G401 (cell line): ENCODE measurements around the gene EML1. TPM values are rescaled to one million over a fixed set of nuclear protein-coding genes. Genes with fewer than 3 reads are reported as not detected.
A peak's percentile ranks its signal among the peaks of the same experiment; 100 is the strongest.
"Not testable (repeated sequence)": the region's sequence is repeated elsewhere in the genome, so short reads cannot be mapped to it uniquely, and the experiment has no call there.

Source experiments
- DNase-seq: peaks from one replicate; pipeline ENCODE4 v3.0.0-alpha.2; 2015; ENCODE audit warnings: low spot score
- in situ Hi-C: cut with HindIII; loops from 2 replicates; pipeline ENCODE4 v1.10.0; 2016; ENCODE audit warnings: low sequenced_read_pairs, mixed read lengths
- total RNA-seq: library from RNA; depleted of rRNA; stranded (reverse); fragments of >200 nt; shearing (Covaris generic); gene quantifications from 2 replicates; pipeline ENCODE4 v1.2.3, GENCODE V29; 2014

The EML1 gene
- total RNA-seq, 1 experiment from 2014 or later: 19.2 TPM

DNA sequence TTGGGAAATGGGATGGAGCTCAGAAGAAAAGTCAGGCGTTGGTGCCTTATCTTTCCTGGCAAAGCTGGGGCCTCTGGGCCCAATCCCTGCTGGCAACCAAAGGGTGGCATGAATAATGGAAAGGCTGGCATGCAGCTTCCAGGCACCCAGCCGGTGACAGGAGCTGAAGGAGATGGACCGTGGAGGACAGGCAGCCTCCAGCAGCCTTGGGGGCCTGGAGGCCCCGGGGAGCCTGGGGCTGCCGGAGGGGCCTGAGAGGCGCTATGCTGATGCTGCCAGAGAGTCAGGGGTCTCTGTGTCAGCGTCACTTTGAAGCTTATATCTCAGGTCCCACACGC is 38.2 kb upstream of the EML1 start:
- in situ Hi-C loops: no loop called here
- DNase-seq: no peak

DNA sequence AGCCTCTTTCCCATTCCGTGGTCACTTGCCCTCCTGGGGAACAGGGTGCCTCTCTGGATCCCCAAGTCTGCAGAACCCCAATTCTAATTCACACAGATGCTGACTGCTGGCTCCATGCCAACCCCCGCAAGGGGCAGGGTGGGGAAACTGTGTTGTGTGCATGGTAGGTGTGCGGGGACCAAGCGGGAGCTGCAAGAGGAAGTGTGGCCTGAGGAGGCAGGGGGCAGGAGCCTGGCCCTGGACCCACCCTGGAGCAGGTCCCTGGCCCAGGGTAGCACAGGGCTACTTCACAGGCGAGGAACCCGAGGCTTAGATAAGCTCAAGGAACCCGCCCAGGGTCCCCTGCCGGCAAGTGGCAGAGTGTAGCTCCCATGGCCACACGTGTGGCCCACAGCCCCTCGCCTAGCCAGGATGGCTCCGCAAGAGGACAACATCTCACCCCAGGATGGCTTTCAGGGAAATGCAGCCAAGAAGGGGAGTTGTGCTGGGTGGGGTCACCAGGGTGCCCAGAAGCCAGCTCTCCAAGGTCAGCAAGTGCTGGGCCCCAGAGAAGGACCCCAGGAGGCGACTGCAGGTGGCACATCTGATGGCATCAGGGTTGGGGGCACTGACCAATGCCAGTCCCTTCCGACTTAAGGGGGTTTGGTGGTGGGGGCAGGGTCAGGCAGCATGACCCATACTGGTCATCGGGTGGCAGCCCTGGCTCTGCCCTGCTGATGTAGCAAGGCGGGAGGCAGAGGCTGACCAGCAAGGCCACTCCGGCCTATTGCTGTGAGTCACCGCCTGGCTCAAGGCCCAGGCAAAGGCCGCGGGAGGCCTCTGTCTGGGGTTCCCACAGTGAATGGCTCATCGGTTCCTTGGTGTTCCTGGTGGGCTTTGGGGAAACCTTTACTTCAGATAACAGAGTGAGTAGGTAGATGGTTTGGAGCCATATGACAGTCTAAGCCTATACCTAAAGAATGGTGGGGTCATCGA is 37.3 kb upstream of the EML1 start:
- in situ Hi-C loops: no loop called here
- DNase-seq: peak; percentile 10

- in situ Hi-C loops: no loop called here
- DNase-seq: no peak
Measured at GRCh38 chr14:99756796-99757195, 36.4 kb upstream of the EML1 start.

DNA sequence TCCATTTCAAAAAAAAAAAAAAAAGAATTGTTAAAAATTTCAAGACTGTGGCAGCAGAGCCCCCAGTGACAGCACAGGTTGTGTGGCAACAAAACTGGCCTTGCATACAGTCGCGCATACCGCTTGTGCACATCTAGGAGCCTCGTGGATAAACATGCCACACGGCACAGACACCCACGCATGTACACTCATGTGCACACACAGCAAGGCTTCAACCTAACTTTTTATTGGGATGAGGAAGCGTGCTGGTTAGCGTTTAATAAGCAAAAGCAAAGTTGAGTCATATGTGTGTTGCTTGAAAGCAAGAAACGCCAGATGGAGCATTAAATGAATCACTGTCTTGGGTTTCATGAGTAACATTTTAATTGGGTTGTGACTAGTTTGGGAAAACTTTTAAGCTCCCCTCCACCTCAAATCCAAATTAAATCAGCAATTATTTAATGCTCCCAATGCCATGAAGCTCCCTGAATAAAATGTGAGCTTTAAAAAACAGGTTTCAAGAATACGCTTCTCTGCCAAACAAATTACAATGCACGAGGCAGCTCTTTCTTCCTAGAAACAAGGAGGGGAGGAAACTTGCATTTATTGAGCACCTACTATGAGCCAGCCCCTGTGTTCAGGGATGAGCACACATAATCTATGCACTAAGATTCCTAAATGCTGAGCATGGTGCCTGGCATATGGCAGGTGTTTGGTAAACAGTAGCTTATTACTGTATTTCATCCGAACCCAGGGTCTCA is 35.7 kb upstream of the EML1 start:
- in situ Hi-C loops: no loop called here
- DNase-seq: no peak

DNA sequence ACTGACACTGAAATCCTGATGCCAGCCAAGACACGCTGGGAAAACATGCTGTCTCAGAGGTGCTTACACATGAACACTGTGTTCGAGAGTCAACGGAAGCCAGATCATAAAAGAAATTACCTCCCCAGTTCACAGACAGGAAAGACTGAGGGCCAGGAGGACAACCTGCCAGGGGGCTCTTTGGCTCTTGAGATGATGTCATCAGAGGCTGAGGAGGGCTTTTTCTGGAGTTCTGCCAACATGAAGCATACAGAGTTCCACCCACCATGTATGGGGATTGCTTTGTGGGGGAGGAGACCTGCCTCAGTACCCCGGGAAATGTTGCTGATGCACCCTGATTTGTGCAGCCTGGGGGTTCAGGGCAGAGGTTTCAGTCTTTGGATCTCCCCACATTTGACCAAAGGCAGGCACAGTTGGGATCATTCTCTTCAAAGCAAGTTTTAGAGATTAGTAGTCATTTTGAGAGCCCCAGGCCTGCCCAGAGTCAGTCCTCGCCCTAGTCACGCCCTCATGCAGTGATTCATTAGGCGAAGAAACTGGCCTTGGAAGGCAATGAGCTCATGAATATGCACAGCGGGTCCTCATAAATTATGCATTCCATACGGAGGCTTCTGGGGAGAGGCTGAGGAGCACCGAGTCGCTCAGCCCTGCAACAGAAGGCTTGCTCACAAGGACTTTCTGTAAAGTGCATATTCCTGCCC is 34.9 kb upstream of the EML1 start:
- DNase-seq: no peak
- in situ Hi-C loops: no loop called here

DNA sequence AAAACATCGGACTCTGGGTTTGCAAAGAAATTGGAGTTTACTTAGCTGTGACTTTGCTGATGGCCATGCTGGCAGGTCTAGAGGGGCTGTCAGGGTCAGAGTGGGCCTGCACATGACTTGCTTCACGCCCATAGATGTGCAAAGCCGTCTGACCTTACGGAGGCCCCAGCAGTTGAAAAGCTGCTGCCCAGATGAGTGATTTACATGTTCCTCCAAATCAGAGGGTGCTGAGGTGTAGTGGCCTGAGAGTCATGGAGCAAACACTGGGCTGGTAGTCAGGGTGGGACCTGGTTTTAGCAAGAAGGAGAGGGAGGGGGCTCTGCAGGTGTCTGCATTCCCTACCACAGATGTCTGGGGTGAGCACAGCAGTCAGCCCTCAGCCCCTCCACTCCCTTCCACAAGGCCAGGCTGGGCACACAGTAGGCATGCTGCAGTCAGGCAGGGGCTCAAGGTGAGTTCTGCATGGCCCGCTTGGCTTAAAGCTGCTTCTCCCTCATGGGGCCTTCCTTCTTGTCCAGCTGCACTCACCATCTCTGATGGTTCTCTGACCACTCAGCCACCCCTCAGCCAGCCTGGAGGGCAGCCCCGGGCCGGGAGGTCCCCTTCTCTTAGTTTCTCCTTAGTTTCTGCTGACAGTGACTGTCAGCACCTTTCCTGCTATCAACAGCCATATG is 34.2 kb upstream of the EML1 start:
- in situ Hi-C loops: no loop called here
- no peak for DNase-seq

- no peak for DNase-seq
- in situ Hi-C loops: no loop called here
Measured at GRCh38 chr14:99759546-99759925, 33.7 kb upstream of the EML1 start.

GRCh38 chr14:99760817-99761216 is 32.4 kb upstream of the EML1 start:
- in situ Hi-C loops: no loop called here
- DNase-seq: no peak

DNA sequence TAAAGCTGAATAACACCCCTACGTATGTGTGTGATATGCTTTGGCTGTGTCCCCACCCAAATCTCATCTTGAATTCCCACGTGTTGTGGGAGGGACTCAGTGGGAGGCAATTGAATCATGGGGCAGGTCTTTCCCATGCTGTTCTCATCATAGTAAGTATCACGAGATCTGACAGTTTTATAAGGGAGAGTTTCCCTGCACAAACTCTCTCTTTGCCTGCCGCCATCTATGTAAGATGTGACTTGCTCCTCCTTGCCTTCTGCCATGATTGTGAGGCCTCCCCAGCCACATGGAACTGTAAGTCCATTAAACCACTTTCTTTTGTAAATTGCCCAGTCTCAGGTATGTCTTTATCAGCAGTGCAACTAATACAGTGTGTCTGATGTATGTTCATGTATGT is 30.3 kb upstream of the EML1 start:
- DNase-seq, in situ Hi-C loops: not testable (repeated sequence)

GRCh38 chr14:99763527-99764221 is 29.5 kb upstream of the EML1 start:
- in situ Hi-C loops: no loop called here
- DNase-seq: no peak

DNA sequence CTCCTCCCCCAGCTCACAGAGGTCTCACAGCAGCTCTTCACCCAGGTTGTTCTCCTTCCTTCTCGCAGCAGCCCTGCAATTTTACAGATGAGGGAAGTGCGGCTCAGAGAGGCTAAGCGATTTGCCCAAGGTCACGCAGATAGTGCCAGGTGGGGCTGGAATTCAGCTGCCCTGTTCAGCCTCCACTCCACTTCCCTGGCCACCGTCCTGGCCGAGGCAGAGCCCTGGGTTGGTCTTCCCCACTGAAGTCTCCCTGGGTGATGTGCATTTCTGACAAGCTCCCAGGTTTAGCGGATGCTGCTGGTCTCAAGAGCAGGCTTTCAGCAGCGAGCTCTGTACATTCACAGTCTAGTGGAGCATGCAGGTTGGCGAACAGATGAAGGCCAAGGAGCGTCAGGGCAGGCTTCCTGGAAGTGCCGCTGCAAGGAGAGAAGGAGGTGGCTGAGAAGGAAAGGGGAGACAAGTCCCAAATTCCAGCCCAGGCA is 28.9 kb upstream of the EML1 start:
- in situ Hi-C loops: no loop called here
- DNase-seq: no peak

DNA sequence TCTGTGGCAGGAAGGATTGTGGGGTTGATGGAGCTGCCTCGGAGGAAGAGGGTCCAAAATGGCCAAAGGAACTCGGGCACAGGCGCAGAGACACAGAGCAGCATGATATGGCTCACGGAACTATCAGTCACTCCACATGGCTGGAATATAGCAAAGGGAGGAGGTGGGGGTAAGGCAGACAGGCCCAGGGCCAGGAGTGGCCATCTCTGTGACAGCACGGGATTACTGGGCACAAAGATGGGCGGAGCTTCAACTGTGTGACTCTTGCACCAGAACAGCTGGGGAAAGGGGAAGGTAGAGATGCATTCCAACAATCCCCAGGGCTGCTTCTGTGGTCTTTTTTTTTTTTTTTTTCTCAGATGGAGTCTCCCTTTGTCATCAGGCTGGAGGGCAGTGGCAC is 24.8 kb upstream of the EML1 start:
- DNase-seq: no peak
- in situ Hi-C loops: no loop called here

DNA sequence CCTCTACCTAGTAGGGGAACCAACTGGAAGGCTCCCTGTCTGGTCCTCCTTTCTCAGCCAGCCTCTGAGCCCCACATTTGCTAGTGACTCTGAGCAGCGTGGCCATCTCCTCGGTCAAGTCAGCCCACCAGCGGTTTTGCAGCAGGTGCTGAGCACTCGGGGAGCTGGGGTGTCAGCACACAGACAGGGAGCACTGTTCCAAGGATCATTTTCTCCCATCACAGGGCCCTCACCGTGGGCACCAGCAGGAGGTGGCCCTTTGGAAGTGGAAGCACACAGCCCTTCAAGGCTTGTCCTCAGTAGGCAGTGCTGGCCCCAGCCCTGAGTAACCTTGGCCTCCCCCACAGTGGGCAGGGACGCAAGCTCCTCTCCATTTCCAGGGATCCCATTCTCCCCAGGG is 24.1 kb upstream of the EML1 start:
- DNase-seq: no peak
- in situ Hi-C loops: no loop called here

DNA sequence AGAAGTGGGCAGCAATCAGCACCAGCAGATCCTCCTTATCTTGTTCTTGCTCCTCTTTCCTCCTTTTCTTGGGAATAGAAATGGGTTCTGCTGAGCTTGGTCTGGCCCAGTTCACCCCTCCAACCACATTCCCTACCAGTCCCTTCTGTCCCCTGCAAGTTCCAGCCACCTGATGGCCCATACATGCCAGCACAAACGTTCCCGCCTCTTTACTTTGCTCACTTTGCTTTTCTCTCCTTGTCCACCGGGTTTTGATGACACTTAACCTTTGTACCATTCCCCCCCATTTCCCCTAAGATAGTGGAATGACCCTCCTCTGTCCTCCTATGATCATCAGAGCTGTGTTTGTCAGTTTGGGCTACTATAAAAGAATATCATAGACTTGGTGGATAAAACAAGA is 23.4 kb upstream of the EML1 start:
- in situ Hi-C loops: loop anchor here (10.0 kb wide), 1 partner anchor 105 kb away; no protein-coding TSS in a partner anchor
- DNase-seq: no peak

GRCh38 chr14:99772371-99773283 is 20.6 kb upstream of the EML1 start:
- DNase-seq: no peak
- in situ Hi-C loops: loop anchor here (10.0 kb wide), 1 partner anchor 102 kb away; no protein-coding TSS in a partner anchor

DNA sequence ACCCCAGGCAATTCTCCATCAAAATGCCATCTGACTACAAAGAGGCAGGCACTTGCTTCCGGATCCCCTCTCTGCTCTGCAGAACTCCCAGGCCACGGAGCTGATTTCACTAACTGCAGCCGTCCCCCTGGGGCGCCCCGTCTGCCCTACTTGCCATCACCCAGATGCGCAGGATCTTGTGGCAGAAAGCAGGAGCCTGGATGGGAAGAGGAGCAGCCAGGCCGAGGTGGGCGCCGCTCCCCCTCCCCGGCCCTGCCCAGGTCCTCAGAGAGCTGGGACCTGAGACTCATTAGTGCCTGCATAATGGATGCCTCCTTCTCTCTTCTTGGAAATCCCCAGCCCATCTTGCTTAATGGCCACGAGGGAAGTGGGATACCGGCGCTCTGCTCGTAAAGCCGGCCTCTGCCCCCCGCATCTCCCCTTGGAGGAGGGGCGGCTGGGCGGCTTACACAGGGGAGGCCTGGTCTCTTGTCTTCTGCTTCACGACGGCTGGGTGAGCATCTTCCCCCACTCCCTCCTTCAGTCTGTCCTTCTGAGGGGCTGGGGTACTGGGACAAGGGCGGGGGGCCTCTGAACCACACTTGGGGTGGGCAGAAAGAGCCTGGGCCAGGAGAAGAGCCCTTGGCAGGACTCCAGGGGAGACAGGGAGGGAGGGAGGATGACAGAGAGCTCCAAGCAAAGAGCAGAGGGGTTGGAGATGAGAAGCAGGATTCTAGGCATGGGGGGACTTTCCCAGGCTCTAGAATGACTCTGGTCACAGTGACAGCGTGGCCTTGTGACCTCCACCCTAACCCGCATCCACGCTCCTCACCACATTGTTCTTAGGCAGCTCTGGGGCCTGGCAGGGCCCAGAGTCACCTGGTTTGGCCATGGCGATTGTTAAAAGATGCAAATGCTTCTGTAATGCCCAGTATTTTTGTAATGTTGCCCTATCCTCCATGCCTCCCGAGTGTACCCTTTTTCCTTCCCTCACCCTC is 19.4 kb upstream of the EML1 start:
- DNase-seq: no peak
- in situ Hi-C loops: loop anchor here (10.0 kb wide), 1 partner anchor 101 kb away; no protein-coding TSS in a partner anchor
